ENCODE results near the gene IFNL3. TPM values are rescaled to one million over a fixed set of nuclear protein-coding genes. Genes with fewer than 3 reads are reported as not detected.
"Not testable (repeated sequence)": the region's sequence is repeated elsewhere in the genome, so short reads cannot be mapped to it uniquely, and the experiment has no call there.

The IFNL3 gene
- total RNA-seq, 1 experiment from 2014 or later, result not detected

- DNase-seq (ENCODE audit: low spot score), result no peak
Observed at GRCh38 chr19:39253374-39254149, 8.8 kb upstream of the IFNL3 start.

GRCh38 chr19:39252458-39252857 is 7.7 kb upstream of the IFNL3 start:
- no peak for DNase-seq (ENCODE audit: low spot score)

GRCh38 chr19:39251846-39252245 is 7.0 kb upstream of the IFNL3 start:
- DNase-seq (ENCODE audit: low spot score), result no peak

GRCh38 chr19:39251081-39251480 is 6.3 kb upstream of the IFNL3 start:
- DNase-seq (ENCODE audit: low spot score), result no peak

GRCh38 chr19:39248806-39249205 is 4.0 kb upstream of the IFNL3 start, which contains the start of gene IFNL4:
IFNL4 (minus strand) TSS chr19:39248856.
- no peak for DNase-seq (ENCODE audit: low spot score)

- no peak for DNase-seq (ENCODE audit: low spot score)
Observed at GRCh38 chr19:39247701-39248664, 3.2 kb upstream of the IFNL3 start.

GRCh38 chr19:39246951-39247669 is 2.3 kb upstream of the IFNL3 start:
- no peak for DNase-seq (ENCODE audit: low spot score)

GRCh38 chr19:39245166-39245565 is 360 bp upstream of the IFNL3 start:
- DNase-seq (ENCODE audit: low spot score), result not testable (repeated sequence)

- not testable (repeated sequence) for DNase-seq (ENCODE audit: low spot score)
Observed at GRCh38 chr19:39243741-39244140, 1.1 kb downstream of the IFNL3 start.

- DNase-seq (ENCODE audit: low spot score), result no peak
Observed at GRCh38 chr19:39240421-39240820, 4.4 kb downstream of the IFNL3 start.

- no peak for DNase-seq (ENCODE audit: low spot score)
Observed at GRCh38 chr19:39238944-39239343, 5.9 kb downstream of the IFNL3 start.

GRCh38 chr19:39238209-39238608 is 6.6 kb downstream of the IFNL3 start:
- no peak for DNase-seq (ENCODE audit: low spot score)

GRCh38 chr19:39237200-39238184 is 7.3 kb downstream of the IFNL3 start:
- peak; percentile 74 for DNase-seq (ENCODE audit: low spot score)

GRCh38 chr19:39236527-39236926 is 8.3 kb downstream of the IFNL3 start:
- no peak for DNase-seq (ENCODE audit: low spot score)

- DNase-seq (ENCODE audit: low spot score), result no peak
Observed at GRCh38 chr19:39232708-39233107, 12.1 kb downstream of the IFNL3 start.

- no peak for DNase-seq (ENCODE audit: low spot score)
Observed at GRCh38 chr19:39230096-39230764, 14.6 kb downstream of the IFNL3 start.

- no peak for DNase-seq (ENCODE audit: low spot score)
Observed at GRCh38 chr19:39224910-39225309, 19.9 kb downstream of the IFNL3 start.

- DNase-seq (ENCODE audit: low spot score), result no peak
Observed at GRCh38 chr19:39223703-39224279, 21.0 kb downstream of the IFNL3 start.

- not testable (repeated sequence) for DNase-seq (ENCODE audit: low spot score)
Observed at GRCh38 chr19:39219108-39219507, 25.7 kb downstream of the IFNL3 start.
